Caki2 (cell line): ENCODE data around the gene HNRNPD. TPM values are rescaled to one million over a fixed set of nuclear protein-coding genes. Genes with fewer than 3 reads are reported as not detected.
A peak's percentile ranks its signal among the peaks of the same experiment; 100 is the strongest.
"Not testable (repeated sequence)": the region's sequence is repeated elsewhere in the genome, so short reads cannot be mapped to it uniquely, and the experiment has no call there.

Source experiments
- DNase-seq: peaks from one replicate; pipeline ENCODE4 v3.0.0-alpha.2; 2015; ENCODE audit warnings: low read depth
- in situ Hi-C: cut with HindIII; loops from 2 replicates; pipeline ENCODE4 v1.10.0; 2016; ENCODE audit warnings: low sequenced_read_pairs, low pct_unique_long_range_greater_than_20kb, mixed read lengths
- total RNA-seq: library from RNA; depleted of rRNA; stranded (reverse); fragments of >200 nt; shearing (Covaris generic); gene quantifications from 2 replicates; pipeline ENCODE4 v1.2.3, GENCODE V29; 2014; ENCODE audit warnings: low replicate concordance

The HNRNPD gene
- total RNA-seq, 1 experiment from 2014 or later: 24.0 TPM

DNA sequence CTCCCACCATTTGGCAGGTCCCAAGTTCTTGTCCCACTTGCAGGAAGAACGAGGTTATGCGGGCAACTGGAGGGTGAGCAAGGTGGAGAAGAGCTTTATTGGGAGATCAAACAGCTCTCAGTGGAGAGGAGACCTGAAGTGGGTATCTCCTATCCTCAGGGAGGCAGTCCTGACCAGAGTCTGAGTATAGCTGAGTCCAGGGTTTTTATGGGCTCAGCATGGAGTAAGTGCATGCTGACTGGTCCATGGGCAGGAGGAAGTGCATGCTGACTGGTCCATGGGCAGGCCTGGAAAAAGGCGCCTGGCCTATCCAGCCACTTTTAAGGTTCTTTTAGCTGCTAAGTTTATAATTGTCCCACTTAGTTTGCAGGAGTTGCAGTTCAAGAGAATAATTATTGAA lies 7.4 kb upstream of the HNRNPD start:
- no peak for DNase-seq
- in situ Hi-C loops: no loop called here

DNA sequence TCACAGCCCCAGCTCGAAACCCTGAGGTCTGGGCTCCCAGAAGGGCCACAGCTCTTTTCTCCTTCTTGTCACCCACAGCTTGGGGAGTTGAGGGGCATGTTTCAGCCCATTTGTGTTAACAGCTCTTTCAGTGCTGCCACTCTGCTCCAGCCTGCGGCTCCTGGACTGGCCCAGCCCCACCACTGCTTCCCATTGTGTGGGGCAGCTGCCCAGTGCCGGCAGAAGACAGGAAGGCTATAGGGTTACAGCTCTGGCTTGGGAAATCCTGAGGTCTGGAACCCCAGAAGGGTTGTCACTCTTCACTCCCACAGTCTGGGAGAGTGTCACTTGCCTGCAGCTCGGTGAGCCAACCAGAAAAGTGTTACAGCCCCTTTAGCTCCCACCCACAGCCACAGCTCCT lies 7.0 kb upstream of the HNRNPD start:
- in situ Hi-C loops: no loop called here
- no peak for DNase-seq

DNA sequence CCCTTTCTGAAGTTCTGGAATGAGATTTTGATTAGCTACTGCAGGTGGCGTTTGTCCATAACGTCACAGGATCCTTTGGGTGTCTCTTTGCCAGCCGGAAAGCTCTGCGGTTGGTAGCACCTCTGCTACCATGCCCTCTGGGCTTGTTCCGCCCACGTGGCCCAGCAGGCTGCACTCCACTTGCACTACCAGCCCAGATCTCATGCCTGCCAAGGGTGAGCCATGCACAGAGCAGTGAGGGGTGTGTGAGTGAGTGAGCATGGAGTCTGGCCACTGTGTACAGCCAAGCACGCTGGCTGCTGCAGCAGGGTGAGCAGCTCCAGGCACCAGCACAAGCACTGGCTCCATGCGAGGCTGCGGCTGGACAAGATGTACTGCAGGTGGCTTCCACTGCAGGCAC lies 6.6 kb upstream of the HNRNPD start:
- peak; percentile 36 for DNase-seq
- in situ Hi-C loops: no loop called here

DNA sequence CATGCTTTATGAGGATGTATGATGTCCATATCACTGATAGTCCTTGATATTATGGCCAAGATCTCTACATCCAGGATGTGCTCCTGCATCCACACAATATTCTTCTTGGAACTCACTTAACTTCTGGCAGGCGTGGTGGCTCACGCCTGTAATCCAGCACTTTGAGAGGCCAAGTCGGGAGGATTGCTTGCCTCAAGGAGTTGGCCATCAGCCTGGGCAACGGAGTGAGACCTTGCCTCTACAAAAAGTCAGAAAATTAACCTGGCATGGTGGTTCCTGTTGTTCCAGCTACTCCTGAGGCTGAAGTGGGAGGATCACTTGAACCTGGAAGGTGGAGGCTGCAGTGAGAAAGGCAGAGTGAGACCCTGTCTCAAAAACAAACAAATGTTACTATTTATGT lies 2.3 kb upstream of the HNRNPD start:
- DNase-seq: no peak
- in situ Hi-C loops: loop anchor here (10.0 kb wide), 1 partner anchor 49 kb away; no protein-coding TSS in a partner anchor

DNA sequence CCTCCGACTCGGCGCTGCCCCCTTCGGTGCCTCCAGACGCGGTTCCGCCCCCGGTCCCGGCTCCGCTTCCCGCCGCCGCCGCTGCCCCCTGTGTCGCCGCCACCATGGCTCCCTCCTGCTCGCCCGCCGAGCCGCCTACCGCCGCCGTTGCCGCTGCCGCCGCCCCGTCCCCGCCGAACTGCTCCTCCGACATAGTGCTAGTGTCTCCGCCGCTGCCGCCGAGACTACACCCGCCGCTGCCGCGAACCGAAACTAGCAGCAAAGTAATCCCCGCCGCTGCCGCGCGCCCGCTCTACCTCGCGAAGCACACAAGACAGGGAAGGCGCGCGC lies 340 bp downstream of the HNRNPD start:
- no peak for DNase-seq
- in situ Hi-C loops: loop anchor here (10.0 kb wide), 1 partner anchor 51 kb away; no protein-coding TSS in a partner anchor

DNA sequence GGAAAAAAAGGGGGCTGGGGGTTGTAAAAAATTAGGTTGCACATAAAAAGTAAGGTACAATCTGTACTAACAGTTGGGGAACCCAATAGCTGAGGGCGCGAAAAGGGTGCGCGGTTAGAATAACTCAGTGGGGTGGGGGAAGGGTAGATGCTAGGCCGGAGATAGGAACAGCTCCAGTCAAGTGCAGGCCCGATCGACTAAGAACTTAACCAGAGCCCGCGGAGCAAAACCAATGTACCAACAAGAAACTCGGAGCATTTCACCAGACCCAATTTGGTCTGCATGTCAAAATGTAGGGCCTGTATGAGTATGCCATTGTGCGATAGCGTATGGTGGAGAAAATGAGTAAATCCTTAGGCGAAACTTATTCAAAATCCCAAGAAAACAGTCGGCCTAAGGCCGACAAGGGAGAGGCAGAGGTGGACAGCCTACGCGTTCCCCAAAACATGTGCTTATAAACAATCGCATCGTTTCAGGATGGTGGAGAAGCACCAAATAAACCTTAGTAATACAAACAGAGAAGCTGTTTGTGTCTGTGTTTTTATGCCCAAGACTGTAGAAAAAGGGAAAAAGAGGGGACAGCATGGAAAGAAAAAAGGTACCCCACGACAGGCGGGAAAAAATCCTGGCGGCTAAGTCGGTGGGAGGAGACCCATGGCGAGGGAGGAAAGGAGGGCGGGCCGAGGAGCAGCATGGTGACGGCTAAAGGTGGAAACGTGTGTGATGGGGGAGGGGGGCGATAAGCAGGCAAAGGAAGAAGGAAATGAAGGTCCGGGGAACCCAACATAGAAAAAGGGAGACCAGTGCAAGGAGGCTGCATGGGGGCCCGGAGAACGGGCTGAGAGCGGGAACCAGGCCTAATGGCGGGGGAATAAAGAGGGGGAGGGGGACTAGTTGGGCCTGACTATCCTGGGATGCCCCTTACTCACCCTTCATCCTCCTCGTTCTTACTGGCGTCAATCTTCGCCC lies 990 bp downstream of the HNRNPD start:
- in situ Hi-C loops: loop anchor here (10.0 kb wide), 1 partner anchor 52 kb away; no protein-coding TSS in a partner anchor
- peak; percentile 77 for DNase-seq

DNA sequence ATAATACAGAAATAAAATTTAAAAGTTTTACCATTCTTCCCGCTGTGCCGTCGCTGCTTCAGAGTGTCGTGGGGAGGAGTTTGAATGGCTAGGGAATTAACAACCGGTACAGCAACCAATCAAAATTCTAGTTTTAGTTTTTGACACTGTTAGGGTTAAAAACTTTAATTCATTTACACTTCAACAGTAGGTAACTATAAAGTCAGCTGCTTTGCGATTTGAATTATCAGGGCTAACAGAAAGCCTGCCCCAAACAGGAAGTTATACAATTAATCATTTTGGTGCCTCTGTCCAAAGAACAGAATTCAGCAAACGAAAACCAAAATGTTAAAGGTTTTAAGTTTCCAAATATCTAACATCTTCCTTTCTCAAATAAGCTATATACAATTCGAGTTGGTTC lies 2.3 kb downstream of the HNRNPD start:
- in situ Hi-C loops: loop anchor here (10.0 kb wide), 1 partner anchor 53 kb away; no protein-coding TSS in a partner anchor
- no peak for DNase-seq

DNA sequence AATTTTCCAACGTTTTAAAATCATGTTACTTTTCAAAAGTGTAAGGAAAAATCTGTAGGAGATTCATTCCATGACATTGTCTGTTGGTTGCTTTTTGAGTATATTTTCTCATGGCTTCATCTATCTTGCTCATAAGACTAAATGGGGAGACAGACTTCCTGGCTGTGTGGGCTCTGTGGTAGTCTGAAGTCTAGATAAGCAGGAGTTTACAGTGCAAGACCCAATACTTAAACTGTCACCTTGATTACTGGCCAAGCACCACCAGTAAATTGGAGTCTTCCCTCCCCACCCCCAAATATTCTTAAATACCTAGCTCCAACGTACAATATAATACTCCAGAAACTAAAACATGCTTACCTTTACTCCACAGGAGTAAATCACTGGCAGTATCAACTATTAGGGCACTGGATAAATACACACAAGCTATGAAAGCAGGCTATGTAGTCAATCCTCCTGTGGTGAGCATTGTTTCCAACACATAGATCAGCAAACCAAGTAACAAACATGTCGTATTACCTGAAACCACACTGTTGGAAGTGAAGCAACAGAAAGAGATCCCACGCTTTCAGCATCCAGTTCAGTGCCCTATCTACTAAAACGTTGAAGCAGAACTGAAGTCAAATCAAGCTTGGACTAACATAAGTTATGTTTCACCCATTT lies 6.2 kb downstream of the HNRNPD start:
- no peak for DNase-seq
- in situ Hi-C loops: no loop called here

DNA sequence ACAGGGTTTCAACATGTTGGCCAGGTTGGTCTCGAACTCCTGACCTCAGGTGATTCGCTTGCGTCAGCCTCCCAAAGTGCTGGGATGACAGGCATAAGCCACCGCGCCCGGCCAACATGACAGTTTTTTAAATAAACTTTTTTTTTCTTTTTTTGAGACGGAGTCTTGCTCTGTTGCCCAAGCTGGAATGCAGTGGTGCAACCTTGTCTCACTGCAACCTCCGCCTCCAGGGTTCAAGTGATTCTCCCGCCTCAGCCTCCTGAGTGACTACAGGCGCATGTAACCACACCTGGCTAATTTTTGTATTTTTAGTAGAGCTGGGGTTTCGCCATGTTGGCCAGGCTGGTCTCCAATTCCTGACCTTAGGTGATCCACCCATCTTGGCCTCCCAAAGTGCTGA lies 7.4 kb downstream of the HNRNPD start:
- DNase-seq, in situ Hi-C loops: not testable (repeated sequence)

DNA sequence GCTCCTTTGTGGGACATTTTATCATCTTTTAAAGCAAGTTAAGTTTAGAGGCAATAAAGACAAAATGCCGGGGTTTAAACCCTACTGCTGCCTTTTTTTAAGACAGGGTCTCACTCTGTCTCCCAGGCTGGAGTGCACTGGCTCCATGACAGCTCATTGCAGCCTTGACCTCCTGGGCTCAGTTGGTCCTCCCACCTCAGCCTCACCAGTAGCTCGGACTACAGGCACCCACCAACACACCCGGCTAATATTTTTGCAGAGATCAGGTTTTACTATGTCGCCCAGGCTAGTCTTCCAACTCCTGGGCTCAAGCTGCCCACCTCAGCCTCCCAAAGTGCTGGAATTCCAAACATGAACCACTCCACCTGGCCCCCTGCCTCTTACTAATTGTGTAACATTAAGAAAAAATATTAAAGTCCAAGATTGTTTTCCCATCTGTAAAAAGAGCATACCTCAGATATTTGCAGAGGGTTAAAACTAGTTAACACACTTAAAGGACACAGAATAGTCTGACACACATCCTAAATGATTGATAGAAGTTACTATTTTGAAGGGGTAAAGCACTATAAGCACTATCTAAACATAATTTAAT lies 9.8 kb downstream of the HNRNPD start:
- in situ Hi-C loops: no loop called here
- no peak for DNase-seq

DNA sequence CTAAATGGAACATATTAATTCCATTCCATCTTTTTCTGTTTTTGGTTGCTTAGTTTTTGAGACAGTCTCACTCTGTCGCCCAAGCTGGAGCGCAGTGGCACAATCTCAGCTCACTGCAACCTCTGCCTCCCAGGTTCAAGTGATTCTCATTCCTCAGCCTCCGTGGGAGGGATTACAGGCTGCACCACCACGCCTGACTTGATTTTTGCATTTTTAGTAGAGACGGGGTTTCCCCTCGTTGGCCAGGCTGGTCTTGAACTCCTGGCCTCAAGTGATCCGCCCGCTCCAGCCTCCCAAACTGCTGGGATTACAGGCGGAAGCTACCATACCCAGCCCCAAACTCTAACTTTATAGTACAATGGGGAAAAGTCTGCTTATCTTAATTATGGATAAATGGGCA lies 11.2 kb downstream of the HNRNPD start:
- no peak for DNase-seq
- in situ Hi-C loops: no loop called here

DNA sequence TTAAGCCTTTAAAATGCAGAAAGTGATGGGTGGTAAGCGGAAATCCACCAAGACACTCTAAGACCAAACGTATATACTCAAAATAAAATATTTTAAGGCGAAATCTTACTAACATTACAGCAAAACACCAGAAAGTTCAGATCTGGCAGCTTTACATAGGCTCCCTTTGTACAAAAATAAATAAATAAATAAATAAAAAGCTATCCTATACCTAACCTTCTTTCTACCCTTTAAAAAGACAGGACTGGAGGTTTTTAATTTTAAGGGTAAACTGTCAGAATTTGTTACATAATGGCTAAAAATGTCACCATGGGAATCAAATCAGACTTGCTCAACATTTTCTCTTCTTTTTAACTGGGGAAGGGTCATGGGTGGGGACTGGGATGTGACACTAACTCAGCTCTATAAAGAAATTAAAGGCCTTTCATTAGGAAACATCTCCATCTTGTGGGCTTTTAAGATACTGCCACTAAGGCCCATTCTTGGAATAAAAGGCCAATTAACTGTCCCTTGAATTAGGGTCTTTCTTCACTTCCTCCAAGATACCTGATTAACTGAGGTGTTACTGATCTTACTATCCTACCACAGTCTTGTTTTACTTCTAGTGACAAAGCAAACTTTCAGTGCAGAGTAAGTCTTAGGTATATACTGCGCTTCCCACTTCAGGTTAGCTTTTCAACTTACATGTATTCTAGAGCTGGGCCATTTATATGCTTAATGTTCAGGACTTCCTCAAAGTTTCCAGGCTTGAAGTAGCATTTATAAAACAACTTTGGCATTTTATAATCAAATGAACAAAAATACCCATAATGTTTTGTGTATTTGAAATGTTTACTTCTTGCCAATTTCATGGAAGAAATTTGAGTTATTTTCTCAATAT lies 13.3 kb downstream of the HNRNPD start:
- in situ Hi-C loops: no loop called here
- peak; percentile 40 for DNase-seq

DNA sequence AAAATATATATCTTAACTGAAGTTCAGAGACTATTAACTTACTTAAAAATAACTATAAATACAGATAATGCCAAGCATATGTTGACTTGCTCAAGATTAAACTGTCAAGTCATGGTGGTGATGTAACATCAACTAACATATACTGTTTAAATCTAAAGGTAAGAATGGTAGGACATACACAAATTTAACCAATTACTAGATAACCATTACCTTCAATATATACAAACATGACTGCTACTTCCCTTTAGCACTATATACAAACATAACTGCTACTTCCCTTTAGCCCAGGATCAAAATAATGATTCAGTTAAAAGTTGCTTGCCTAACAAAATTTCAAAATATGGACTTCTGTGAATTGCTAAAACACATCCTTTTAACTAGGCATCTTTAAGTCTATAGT lies 14.9 kb downstream of the HNRNPD start:
- no peak for DNase-seq
- in situ Hi-C loops: no loop called here

DNA sequence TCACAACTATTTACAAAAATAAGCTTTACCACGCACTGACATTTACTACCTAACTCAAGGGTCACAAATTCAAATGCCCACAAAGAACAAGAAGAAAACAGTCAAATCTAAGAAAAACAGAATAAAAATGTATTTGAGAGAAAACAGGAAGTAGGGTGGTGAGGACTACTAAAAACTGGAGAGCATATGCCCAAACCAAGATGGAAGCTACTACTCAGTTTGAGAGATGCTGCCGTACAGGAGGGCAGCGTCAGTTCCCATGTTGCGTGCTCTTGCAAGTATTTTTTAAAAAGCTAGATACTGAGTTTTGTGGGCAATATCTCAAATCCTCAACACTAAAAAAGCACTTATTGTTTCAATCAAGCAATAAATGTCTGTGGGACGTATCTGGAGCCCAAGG lies 16.2 kb downstream of the HNRNPD start:
- DNase-seq: no peak
- in situ Hi-C loops: no loop called here

DNA sequence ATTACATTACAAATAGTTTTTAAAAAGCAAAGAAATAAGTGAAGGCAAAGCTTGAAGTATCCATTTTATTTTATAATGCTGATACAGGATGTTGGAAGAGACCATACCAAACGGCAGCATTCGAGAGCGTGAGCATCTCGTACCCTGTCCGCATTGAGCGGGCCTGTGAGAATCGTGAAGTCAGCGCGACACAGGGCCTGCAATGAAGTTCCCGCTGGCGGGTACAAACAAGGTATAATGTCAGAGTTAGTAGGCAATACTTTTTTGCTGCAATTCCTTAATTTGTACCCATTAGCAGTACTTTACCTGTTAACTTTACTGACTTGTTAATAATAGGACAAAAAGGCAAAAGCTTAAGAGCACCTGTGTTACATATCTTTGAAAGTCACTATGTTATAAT lies 19.0 kb downstream of the HNRNPD start:
- DNase-seq: no peak
- in situ Hi-C loops: no loop called here

DNA sequence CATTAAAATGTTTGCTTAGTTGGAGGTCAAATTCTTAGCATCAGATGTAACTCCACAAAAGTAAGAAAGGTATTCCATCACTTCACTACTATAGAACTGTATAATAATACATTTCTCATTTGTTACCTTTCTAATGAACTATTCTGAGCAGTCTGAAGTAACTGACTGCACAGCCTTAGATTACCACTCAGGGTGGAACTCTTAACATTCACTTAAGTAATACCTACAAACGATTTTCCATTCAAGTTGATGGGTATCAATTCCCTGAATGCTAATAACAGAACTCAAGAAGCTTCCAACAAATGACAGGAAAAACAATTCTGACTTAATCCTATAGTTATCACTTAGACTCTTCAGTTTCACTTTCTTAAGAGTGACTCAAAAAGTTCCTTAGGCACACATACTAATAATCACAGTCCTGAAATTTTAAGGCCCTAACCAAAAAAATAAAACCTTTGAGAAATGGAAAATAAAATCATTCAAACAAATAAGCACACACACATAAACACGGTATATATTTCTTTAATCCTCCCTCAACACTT lies 20.9 kb downstream of the HNRNPD start:
- in situ Hi-C loops: no loop called here
- no peak for DNase-seq

DNA sequence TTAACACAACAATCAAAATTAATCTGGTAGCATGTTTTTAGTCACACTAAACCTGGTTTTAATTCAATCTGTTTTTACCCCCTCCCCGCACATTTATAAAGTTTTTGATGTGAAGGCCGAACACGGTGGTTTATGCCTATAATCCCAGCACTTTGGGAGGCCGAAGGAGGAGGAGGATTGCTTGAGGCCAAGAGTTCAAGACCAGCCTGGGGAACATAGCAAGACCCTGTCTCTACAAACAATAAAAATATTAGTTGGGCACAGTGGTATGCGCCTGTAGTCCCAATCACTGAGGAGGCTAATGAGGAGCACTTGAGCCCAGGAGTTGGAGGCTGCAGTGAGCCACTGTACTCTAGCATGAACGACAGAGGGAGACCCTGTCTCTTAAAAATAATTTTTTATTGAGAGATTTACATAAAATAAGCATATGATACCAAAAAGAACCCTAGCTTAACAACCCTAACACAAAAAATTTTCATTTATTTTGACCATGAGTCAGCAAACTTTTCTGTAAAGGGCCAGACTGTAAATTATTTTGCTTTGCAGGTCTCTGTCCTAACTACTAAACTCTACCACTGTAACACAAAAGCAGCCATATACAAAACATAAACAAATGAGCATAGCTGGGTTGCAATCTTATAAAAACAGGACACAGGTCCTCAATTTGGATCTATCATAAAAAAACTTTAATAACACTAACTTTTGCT lies 21.5 kb downstream of the HNRNPD start:
- no peak for DNase-seq
- in situ Hi-C loops: no loop called here
